H1 (cell line): ENCODE data around the gene HTR3A. TPM values are rescaled to one million over a fixed set of nuclear protein-coding genes. Genes with fewer than 3 reads are reported as not detected.

Source experiments
- CTCF ChIA-PET: fragments of 300-600 bp; sonication (Branson Sonifier 250); formaldehyde crosslinking; loops from one replicate; lab custom pipeline; 2021; ENCODE audit not compliant: partially characterized antibody; lab: Charles Lee
- POLR2A ChIA-PET: fragments of 300-600 bp; sonication (Branson Sonifier 250); formaldehyde crosslinking; loops from one replicate; lab custom pipeline; 2021; ENCODE audit warnings: inconsistent platforms; ENCODE audit not compliant: partially characterized antibody; lab: Charles Lee
- DNase-seq, 2 experiments: peaks; one replicate each; pipeline versions ENCODE4 v3.0.0 to v3.0.0-alpha.2; 2010 to 2022; ENCODE audit warnings: low spot score in 2 of 2, low read depth in 1 of 2, mixed read lengths in 1 of 2
- FAIRE-seq: peaks from 2 replicates; lab custom pipeline; 2011; peaks lifted over from hg19 to GRCh38; lab: Jason Lieb, UNC
- H2AFZ ChIP-seq: 2 replicates; pipeline ENCODE4 v1.8.1; 2012; ENCODE audit warnings: low read length, inconsistent platforms
- H2AK5ac ChIP-seq: 2 replicates; pipeline ENCODE4 v1.6.1; 2013; ENCODE audit warnings: low read depth, low read length
- H2BK120ac ChIP-seq: replicated peaks from 2 replicates; pipeline ENCODE3; 2013; ENCODE audit warnings: low read depth, low read length, inconsistent platforms
- H2BK12ac ChIP-seq: 2 replicates; pipeline ENCODE4 v1.6.1; 2013; ENCODE audit warnings: low read depth, low read length
- H2BK15ac ChIP-seq: 2 replicates; pipeline ENCODE4 v1.6.1; 2013; ENCODE audit warnings: low read length
- H2BK20ac ChIP-seq: 2 replicates; pipeline ENCODE4 v1.6.1; 2013; ENCODE audit warnings: low read length
- H2BK5ac ChIP-seq: 2 replicates; pipeline ENCODE4 v1.6.1; 2013; ENCODE audit warnings: low read depth, low read length
- H3K14ac ChIP-seq: 2 replicates; pipeline ENCODE4 v1.6.1; 2013; ENCODE audit warnings: inconsistent platforms; ENCODE audit not compliant: insufficient read length
- H3K18ac ChIP-seq: 2 replicates; pipeline ENCODE4 v1.6.1; 2013; ENCODE audit warnings: low read length; ENCODE audit errors: extremely low read depth
- H3K23ac ChIP-seq: 2 replicates; pipeline ENCODE4 v1.6.1; 2013; ENCODE audit warnings: inconsistent platforms; ENCODE audit not compliant: insufficient read length
- H3K23me2 ChIP-seq: 2 replicates; pipeline ENCODE4 v1.6.1; 2013; ENCODE audit warnings: low read depth, low read length
- H3K27ac ChIP-seq: 2 replicates; pipeline ENCODE4 v1.6.1; 2011; ENCODE audit warnings: low read depth, low read length, inconsistent platforms
- H3K27me3 ChIP-seq, 4 experiments: replicated peaks in 1 of 4; 1 replicate in 1 of 4; 2 replicates in 3 of 4; pipeline versions ENCODE4 v1.6.1 to v1.8.1; 2011 to 2013; ENCODE audit warnings: low read length in 3 of 4, mild to moderate bottlenecking in 3 of 4, inconsistent platforms in 2 of 4, mixed read lengths in 2 of 4, moderate library complexity in 1 of 4; ENCODE audit not compliant: control insufficient read depth in 3 of 4, insufficient read depth in 3 of 4; ENCODE audit errors: extremely low read depth in 1 of 4
- H3K36me3 ChIP-seq, 4 experiments: 2 replicates each; pipeline versions ENCODE4 v1.6.1 to v1.8.1; 2011 to 2013; ENCODE audit warnings: mild to moderate bottlenecking in 4 of 4, low read length in 3 of 4, moderate library complexity in 2 of 4, control low read depth in 1 of 4, inconsistent platforms in 1 of 4; ENCODE audit not compliant: insufficient read depth in 4 of 4, control insufficient read depth in 2 of 4
- H3K4ac ChIP-seq: replicated peaks from 2 replicates; pipeline ENCODE3; 2013; ENCODE audit warnings: low read length, low read depth, mixed read lengths, inconsistent platforms; ENCODE audit not compliant: insufficient read length
- H3K4me1 ChIP-seq, 4 experiments: replicated peaks in 1 of 4; 1 replicate in 1 of 4; 2 replicates in 3 of 4; pipeline versions ENCODE4 v1.6.1 to v1.8.1; 2011 to 2013; ENCODE audit warnings: low read length in 3 of 4, inconsistent platforms in 2 of 4, mixed read lengths in 1 of 4; ENCODE audit not compliant: insufficient read depth in 4 of 4, control insufficient read depth in 3 of 4
- H3K4me2 ChIP-seq, 2 experiments: 2 replicates each; pipeline versions ENCODE4 v1.6.1 to v1.8.1; 2011 to 2013; ENCODE audit warnings: low read depth in 2 of 2, low read length in 2 of 2, control low read depth in 1 of 2, inconsistent platforms in 1 of 2, mild to moderate bottlenecking in 1 of 2; ENCODE audit not compliant: insufficient read depth in 1 of 2
- H3K4me3 ChIP-seq, 4 experiments: fragments of 200-600, 300-600 bp in 1 of 4; sonication (generic), shearing (Covaris generic), sonication (Bioruptor Twin) in 1 of 4; 2 replicates each; pipeline versions ENCODE4 v1.5.1 to v1.8.1; 2011 to 2016; ENCODE audit warnings: low read length in 4 of 4, low read depth in 3 of 4, control low read depth in 2 of 4, inconsistent platforms in 2 of 4, mild to moderate bottlenecking in 2 of 4, mixed read lengths in 1 of 4, moderate library complexity in 1 of 4; ENCODE audit not compliant: insufficient read depth in 2 of 4; ENCODE audit errors: extremely low read depth in 1 of 4
- H3K56ac ChIP-seq: replicated peaks from 2 replicates; pipeline ENCODE3; 2013; ENCODE audit warnings: low read depth, mild to moderate bottlenecking, mixed read lengths, low read length, inconsistent platforms; ENCODE audit not compliant: insufficient read length
- H3K79me1 ChIP-seq: 2 replicates; pipeline ENCODE4 v1.6.1; 2013; ENCODE audit warnings: low read depth, low read length, control low read depth
- H3K79me2 ChIP-seq, 2 experiments: 2 replicates each; pipeline versions ENCODE4 v1.6.1 to v1.8.1; 2012 to 2013; ENCODE audit warnings: low read length in 2 of 2, mild to moderate bottlenecking in 2 of 2, inconsistent platforms in 1 of 2; ENCODE audit not compliant: insufficient read depth in 2 of 2, control insufficient read depth in 1 of 2
- H3K9ac ChIP-seq, 4 experiments: replicated peaks in 1 of 4; 1 replicate in 1 of 4; 2 replicates in 3 of 4; pipeline versions ENCODE4 v1.6.1 to v1.8.1; 2011 to 2013; ENCODE audit warnings: low read depth in 3 of 4, low read length in 3 of 4, control low read depth in 2 of 4, mild to moderate bottlenecking in 2 of 4, moderate library complexity in 2 of 4, inconsistent platforms in 1 of 4; ENCODE audit errors: extremely low read depth in 1 of 4
- H3K9me3 ChIP-seq, 2 experiments: 2 replicates each; pipeline versions ENCODE4 v1.6.1 to v1.8.1; 2012 to 2013; ENCODE audit warnings: mild to moderate bottlenecking in 2 of 2, moderate library complexity in 2 of 2, control low read depth in 1 of 2, inconsistent platforms in 1 of 2, low read depth in 1 of 2, low read length in 1 of 2, mixed read lengths in 1 of 2; ENCODE audit not compliant: insufficient read depth in 2 of 2
- H4K20me1 ChIP-seq, 2 experiments: replicated peaks in 1 of 2; 2 replicates each; pipeline versions ENCODE3 to v1.8.1; 2011 to 2013; ENCODE audit warnings: inconsistent platforms in 2 of 2, low read length in 2 of 2, mild to moderate bottlenecking in 1 of 2; ENCODE audit not compliant: insufficient read depth in 2 of 2, control insufficient read depth in 1 of 2
- H4K5ac ChIP-seq: 2 replicates; pipeline ENCODE4 v1.6.1; 2013; ENCODE audit warnings: low read length, low read depth, mixed read lengths, inconsistent platforms; ENCODE audit not compliant: insufficient read length
- H4K8ac ChIP-seq: 2 replicates; pipeline ENCODE4 v1.8.0; 2013; ENCODE audit warnings: mild to moderate bottlenecking, moderate library complexity, low read length, inconsistent platforms; ENCODE audit not compliant: insufficient read depth; ENCODE audit errors: extremely low read depth
- H4K91ac ChIP-seq: replicated peaks from 2 replicates; pipeline ENCODE3; 2013; ENCODE audit warnings: low read length, mixed read lengths, inconsistent platforms; ENCODE audit not compliant: insufficient read length
- CHD2 ChIP-seq: IDR thresholded peaks from 2 replicates; pipeline ENCODE4 v1.6.1; 2012; ENCODE audit warnings: low read length, improper control_type of control experiment
- CTCF ChIP-seq, 3 experiments: IDR thresholded peaks; 1 replicate in 2 of 3; 2 replicates in 1 of 3; pipeline versions ENCODE4 v1.5.1 to v1.6.1; 2011; ENCODE audit warnings: low read length in 3 of 3, mild to moderate bottlenecking in 3 of 3, inconsistent platforms in 2 of 3, low read depth in 1 of 3, moderate library complexity in 1 of 3; ENCODE audit not compliant: insufficient read depth in 1 of 3; ENCODE audit errors: control extremely low read depth in 1 of 3
- EZH2 ChIP-seq: fragments of 200-600 bp; sonication (generic); IDR thresholded peaks from 2 replicates; pipeline ENCODE4 v1.7.1; 2012; ENCODE audit warnings: low read depth, mild to moderate bottlenecking, moderate library complexity, low read length, inconsistent platforms; ENCODE audit not compliant: severe bottlenecking
- HDAC6 ChIP-seq: IDR thresholded peaks from one replicate; pipeline ENCODE4 v1.7.1; 2012; ENCODE audit warnings: low read depth, mild to moderate bottlenecking, inconsistent platforms, low read length, moderate library complexity
- RFX5 ChIP-seq: IDR thresholded peaks from 2 replicates; pipeline ENCODE4 v1.6.1; 2011; ENCODE audit warnings: low read depth, low read length, improper control_type of control experiment, borderline replicate concordance
- SP2 ChIP-seq: IDR thresholded peaks from 2 replicates; pipeline ENCODE4 v1.6.1; 2012; ENCODE audit warnings: mild to moderate bottlenecking, low read length, inconsistent platforms
- SRF ChIP-seq: IDR thresholded peaks from 2 replicates; pipeline ENCODE4 v1.6.1; 2011; ENCODE audit warnings: mild to moderate bottlenecking, low read depth, low read length, moderate library complexity
- TAF1 ChIP-seq: IDR thresholded peaks from 2 replicates; pipeline ENCODE4 v1.6.1; 2011; ENCODE audit warnings: mild to moderate bottlenecking, low read depth, low read length
- TAF7 ChIP-seq: optimal IDR thresholded peaks from 2 replicates; pipeline ENCODE3; 2011; ENCODE audit warnings: low read depth, mild to moderate bottlenecking, inconsistent platforms, low read length, moderate library complexity, borderline replicate concordance
- TBP ChIP-seq: IDR thresholded peaks from 2 replicates; pipeline ENCODE4 v1.6.1; 2011; ENCODE audit warnings: low read depth, low read length, improper control_type of control experiment
- WGBS, 2 experiments: shearing (Covaris generic) in 1 of 2; methylation state at CpG; one replicate each; pipeline versions ENCODE4 v1.1.6 to v1.1.7; 2013 to 2015; ENCODE audit warnings: low lambda C conversion rate in 2 of 2, mixed read lengths in 2 of 2, inconsistent platforms in 1 of 2, low coverage in 1 of 2, missing lambda C conversion rate in 1 of 2; ENCODE audit not compliant: insufficient replicate concordance in 2 of 2, insufficient coverage in 1 of 2, insufficient read length in 1 of 2; ENCODE audit errors: extremely low coverage in 1 of 2, missing lambda C conversion rate in 1 of 2; 5-methylcytosine and 5-hydroxymethylcytosine counted together
- polyA plus RNA-seq, 7 experiments: library from polyadenylated mRNA; depleted of rRNA in 3 of 7; stranded (reverse) in 5 of 7; unstranded in 2 of 7; fragments of >200 nt in 5 of 7; fragments of 200-250 nt in 2 of 7; gene quantifications; 1 replicate in 5 of 7; 2 replicates in 1 of 7; 4 replicates in 1 of 7; pipeline versions ENCODE4 v1.2.1 to v1.2.3, GENCODE V29; 2011 to 2013; ENCODE audit warnings: missing spikeins in 2 of 7, mixed read lengths in 2 of 7
- total RNA-seq: library from RNA; stranded (reverse); fragmentation: NEBNext Ultra II Directional; extraction: Animal tissue kit (Norgen Biotek cat#: 25700); gene quantifications from 2 replicates; pipeline ENCODE4 v1.2.1, GENCODE V29; 2021

The HTR3A gene
- total and polyA plus RNA-seq, 2 of the 8 experiments (the other 6 are each of a cell fraction or from before 2014, with no cell fraction given): 7.5 to 8.9 TPM

DNA sequence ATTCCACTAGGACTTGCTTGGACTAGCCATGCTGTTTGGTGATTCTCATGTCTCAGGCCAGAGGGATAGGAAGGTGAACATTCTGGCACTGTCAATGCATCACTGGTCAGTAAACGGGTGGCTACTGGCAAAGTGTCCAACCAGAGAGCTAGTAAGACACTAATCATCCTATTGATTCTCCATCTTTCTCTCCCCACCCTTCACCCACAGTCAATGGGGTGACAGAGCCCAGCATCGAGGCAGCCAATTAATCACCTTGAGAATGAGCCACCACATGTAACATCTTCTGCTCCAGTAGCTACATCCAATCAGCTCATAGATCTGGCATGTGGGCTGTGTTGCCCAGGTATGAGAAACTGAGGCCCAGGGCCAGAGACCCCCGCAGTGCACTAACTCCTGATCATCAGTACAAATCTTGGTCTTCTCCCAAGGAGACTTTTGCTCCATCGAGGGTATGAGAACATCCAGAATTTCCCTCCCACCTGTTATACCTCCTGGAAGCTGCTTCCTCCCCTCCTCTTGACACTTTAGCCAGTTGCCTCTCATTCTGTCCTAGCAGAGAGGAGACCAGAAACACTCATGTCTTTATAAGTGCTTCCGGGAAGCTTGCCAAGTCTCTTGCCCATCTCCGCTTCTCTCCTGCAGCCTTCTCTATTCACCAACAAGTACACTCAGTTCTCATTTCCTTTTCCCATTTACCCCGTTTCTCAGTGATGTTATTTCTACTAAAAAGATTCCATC is 17.0 kb downstream of the HTR3A start:
- Histone ChIP-seq H2AFZ (no peak overlapping the region), H3K23ac (no peak overlapping the region), H2BK15ac (no peak overlapping the region), H3K79me2 (no peaks in the 10 kb centered on the region), H3K36me3 (no peaks in the 10 kb centered on the region), H4K8ac (no peak overlapping the region), H4K91ac (no peak overlapping the region), H3K56ac (no peak overlapping the region), H2AK5ac (no peak overlapping the region), H2BK20ac (no peak overlapping the region), H3K9ac (no peak overlapping the region), H3K14ac (no peak overlapping the region), H2BK12ac (no peak overlapping the region), H3K27me3 (no peaks in the 10 kb centered on the region), H2BK120ac (no peak overlapping the region), H3K23me2 (no peaks in the 10 kb centered on the region), H4K20me1 (peaks cover 0 to 6% of the 10 kb centered on the region in 2 experiments), H3K79me1 (no peaks in the 10 kb centered on the region), H4K5ac (no peak overlapping the region), H3K4me2 (no peak overlapping the region), H3K4ac (no peak overlapping the region), H2BK5ac (no peak overlapping the region), H3K9me3 (no peaks in the 10 kb centered on the region), H3K4me1 (peaks cover 3 to 8% (median 4%) of the 10 kb centered on the region in 4 experiments; a peak in 6 of 7 replicates), H3K4me3 (no peak overlapping the region), H3K27ac (no peak overlapping the region), H3K18ac (no peak overlapping the region)
- FAIRE-seq (no peak), DNase-seq (no peak)
- 87% methylated on average over 7 of the region's 7 CpGs; no CpG with 5 or more reads in 1 of the 2 experiments for WGBS, 2 experiments
- POLR2A ChIA-PET: interaction anchor here (0.7 to 1.8 kb wide), 4 partner anchors 14 to 269 kb away, joined by 3 to 8 read pairs (median 3); partner anchors contain the start of gene USP28
- CTCF ChIA-PET: interaction anchor here (0.8 to 16.8 kb wide), 28 partner anchors 10 to 276 kb away, joined by 3 to 280 read pairs (median 4); partner anchors contain the start of genes HTR3A and HTR3B
- no peak for TF ChIP-seq TBP
- TF ChIP-seq TAF1: no peak
- no peak for TF ChIP-seq HDAC6
- TF ChIP-seq SP2: no peak
- TF ChIP-seq SRF: no peak
- no peak for TF ChIP-seq TAF7
- no peak for TF ChIP-seq EZH2
- no peak for TF ChIP-seq CHD2
- TF ChIP-seq CTCF (IDR thresholded peaks at IDR 0.05; ENCODE audit: control extremely low read depth in 1 of 3, insufficient read depth in 1 of 3, low read depth in 1 of 3, low read length in 3 of 3): no peak
- TF ChIP-seq RFX5: no peak
